H1 (cell line): ENCODE measurements around the gene MPP4. TPM values are rescaled to one million over a fixed set of nuclear protein-coding genes. Genes with fewer than 3 reads are reported as not detected.

Source experiments
- ATF3 ChIP-seq: IDR thresholded peaks from 2 replicates; pipeline ENCODE4 v1.6.1; 2011; ENCODE audit warnings: low read depth, mild to moderate bottlenecking, low read length; ENCODE audit not compliant: insufficient read depth
- CTBP2 ChIP-seq: IDR thresholded peaks from 2 replicates; pipeline ENCODE4 v1.7.0; 2011; ENCODE audit warnings: borderline replicate concordance, mild to moderate bottlenecking, moderate library complexity, mixed read lengths, low read length; ENCODE audit not compliant: insufficient read depth, insufficient read length
- FOSL1 ChIP-seq: IDR thresholded peaks from 2 replicates; pipeline ENCODE4 v1.6.1; 2011; ENCODE audit warnings: mild to moderate bottlenecking, low read depth, low read length, moderate library complexity; ENCODE audit not compliant: insufficient read depth
- HDAC2 ChIP-seq, 2 experiments: fragments of 300-600 bp in 1 of 2; sonication (generic) in 1 of 2; IDR thresholded peaks; 2 replicates each; pipeline ENCODE4 v1.6.1; 2011 to 2012; ENCODE audit warnings: low read depth in 2 of 2, low read length in 2 of 2, mild to moderate bottlenecking in 2 of 2, moderate library complexity in 2 of 2, borderline replicate concordance in 1 of 2, inconsistent platforms in 1 of 2
- KDM5A ChIP-seq: fragments of 200-600 bp; IDR thresholded peaks from 2 replicates; pipeline ENCODE4 v1.7.1; 2012; ENCODE audit warnings: mild to moderate bottlenecking, low read length, inconsistent platforms, mixed read lengths
- TBP ChIP-seq: IDR thresholded peaks from 2 replicates; pipeline ENCODE4 v1.6.1; 2011; ENCODE audit warnings: low read depth, low read length, improper control_type of control experiment
- polyA plus RNA-seq, 7 experiments: library from polyadenylated mRNA; depleted of rRNA in 3 of 7; stranded (reverse) in 5 of 7; unstranded in 2 of 7; fragments of >200 nt in 5 of 7; fragments of 200-250 nt in 2 of 7; gene quantifications; 1 replicate in 5 of 7; 2 replicates in 1 of 7; 4 replicates in 1 of 7; pipeline versions ENCODE4 v1.2.1 to v1.2.3, GENCODE V29; 2011 to 2013; ENCODE audit warnings: missing spikeins in 2 of 7, mixed read lengths in 2 of 7
- total RNA-seq: library from RNA; stranded (reverse); fragmentation: NEBNext Ultra II Directional; extraction: Animal tissue kit (Norgen Biotek cat#: 25700); gene quantifications from 2 replicates; pipeline ENCODE4 v1.2.1, GENCODE V29; 2021

The MPP4 gene
- total and polyA plus RNA-seq, 2 of the 8 experiments (the other 6 are each of a cell fraction or from before 2014, with no cell fraction given), result not detected

DNA sequence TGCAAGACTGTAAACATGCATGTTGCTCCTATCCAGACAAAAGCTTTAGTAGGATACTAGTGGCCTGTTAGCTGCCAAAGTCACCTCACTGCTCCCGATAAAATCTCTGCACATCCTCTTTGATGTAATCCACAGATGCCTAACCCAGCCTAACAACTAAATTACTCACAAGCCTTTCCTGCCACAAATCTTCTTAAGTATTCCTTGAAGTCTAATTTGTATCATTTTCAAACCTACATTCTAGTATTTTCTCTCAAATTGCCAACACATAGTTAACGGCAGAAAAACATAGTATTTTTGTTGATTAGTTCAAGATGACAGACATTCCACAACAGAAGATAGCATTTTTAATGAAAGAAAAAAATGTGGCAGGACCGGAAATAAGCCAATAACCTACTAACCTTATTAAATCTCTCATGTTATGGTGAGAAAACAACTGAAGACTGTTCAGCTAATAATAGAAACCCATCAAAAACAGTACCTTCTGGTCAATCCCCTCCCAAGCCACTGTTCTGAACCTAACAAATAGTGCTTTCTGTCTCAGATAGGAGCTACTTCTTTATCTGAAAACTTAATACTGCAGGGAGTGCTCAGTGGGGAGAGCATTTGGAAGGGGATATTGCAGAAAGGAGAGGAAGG is at the start of gene MPP4 (continued):
- TF ChIP-seq HDAC2 (IDR thresholded peaks at IDR 0.05; ENCODE audit: borderline replicate concordance in 1 of 2, low read depth in 2 of 2, low read length in 2 of 2) (no peak), CTBP2 (no peak), TBP (no peak), ATF3 (no peak), KDM5A (no peak), FOSL1 (no peak)
- TF ChIP-seq, all 59 proteins: peak for 0
